NCI-H2227 treated with DMSO at 0.1 percent for 48 hours (cell line): ENCODE results near the gene AIDA.

Source experiments
- DNase-seq: peaks from one replicate; lab custom pipeline; 2025; lab: John Stamatoyannopoulos, UW

Gene AIDA

DNA sequence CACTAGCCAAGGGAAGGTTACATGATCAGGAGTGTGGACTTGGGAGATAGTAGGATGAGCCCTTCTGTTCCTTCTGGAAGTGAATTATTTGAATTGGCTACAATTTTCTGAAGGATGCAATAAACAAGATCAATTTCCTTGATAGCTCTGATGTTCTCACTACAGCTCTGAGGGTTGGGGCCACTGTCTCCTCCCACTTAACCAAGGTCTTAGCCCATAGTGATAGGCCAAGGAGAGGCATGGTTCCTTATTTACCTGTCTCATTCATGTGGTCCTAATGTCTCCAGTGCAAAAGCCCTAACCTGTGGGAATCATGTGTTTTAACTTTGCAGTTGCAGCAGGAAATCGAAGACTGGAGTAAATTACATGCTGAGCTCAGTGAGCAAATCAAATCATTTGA, 59.6 kb downstream of the AIDA start:
- DNase-seq, result no peak

DNA sequence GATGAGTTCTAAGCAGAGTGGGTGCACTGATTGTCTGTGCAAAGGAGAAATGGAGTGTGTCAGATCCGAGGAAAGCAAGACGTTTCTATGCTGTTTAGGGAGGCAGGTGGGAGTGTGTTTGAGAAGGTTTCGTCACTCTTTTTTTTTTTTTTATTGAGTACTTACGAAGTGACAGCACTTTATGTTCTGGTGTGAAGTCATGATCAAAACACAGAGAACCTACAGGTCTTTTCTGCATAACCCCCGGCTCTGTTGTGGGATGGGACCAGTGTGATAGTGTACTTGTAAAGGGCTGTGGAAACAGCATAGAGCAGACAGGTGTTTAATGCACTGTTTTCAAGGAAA, 67.7 kb downstream of the AIDA start:
- DNase-seq, result peak; percentile 35

DNA sequence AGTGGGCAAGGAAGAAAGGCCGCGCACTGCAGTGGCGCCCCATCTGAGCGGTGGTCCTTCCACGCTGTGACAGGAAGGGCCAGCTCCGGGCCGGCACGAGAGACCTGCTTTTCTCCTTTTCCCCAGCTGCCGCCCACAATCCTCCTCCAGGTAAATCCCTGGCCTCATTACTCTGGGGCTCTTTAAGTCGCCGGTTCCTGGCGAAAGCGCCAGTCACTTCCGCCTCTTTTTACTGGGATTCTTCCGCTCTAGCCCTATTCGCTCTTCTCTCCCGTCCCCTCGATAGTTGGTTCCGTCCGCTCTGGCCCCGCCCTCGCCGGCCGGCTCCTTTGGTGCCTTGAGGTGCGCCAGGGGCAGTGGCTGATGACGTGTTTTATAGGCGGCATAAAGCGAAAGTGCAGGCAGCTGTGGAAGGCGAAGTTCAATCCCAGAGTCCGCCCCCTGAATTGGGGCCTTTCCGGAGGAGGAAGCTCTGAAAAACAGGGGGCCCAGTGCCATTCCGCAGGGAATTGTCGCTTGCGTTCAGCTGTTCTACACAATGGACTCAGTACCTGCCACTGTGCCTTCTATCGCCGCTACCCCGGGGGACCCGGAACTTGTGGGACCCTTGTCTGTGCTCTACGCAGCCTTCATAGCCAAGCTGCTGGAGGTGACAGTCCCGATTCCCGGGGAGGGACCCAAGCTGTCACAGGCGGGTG, 68.2 kb downstream of the AIDA start:
- peak; percentile 99 for DNase-seq

DNA sequence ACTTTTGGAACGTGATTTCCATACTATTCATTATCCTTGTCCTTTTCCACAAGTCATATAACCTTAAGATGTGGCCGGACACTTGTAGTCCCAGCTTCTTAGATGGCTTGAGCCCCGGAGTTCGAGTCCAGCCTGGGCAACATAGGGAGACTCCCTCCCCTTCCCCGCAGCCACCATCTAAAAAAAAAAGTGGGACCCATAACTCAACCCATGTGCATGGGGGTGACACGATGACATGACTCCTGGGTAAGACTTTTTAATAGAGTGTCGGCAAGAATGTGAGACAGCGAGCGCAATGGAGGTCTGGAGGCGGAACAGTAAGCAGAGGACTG, 68.7 kb downstream of the AIDA start:
- DNase-seq, result peak; percentile 87

DNA sequence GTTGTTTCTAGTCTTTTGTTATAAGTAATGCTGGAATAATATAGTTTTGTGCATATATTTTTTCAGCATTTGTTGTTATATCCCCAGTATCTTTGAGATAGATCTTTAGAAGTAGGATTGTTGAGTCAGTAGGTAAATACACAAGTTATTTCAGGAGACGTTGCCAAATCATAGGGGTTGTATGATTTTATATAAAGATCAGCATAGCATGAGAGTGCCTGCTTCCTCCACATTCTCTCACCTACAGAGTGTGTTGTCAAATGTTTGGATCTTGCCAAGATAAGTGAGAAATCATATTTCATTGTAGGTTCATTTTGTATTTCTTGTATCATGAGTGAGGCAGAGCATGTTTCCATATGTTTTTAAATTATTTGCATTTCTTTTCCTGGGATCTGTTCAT, 69.8 kb downstream of the AIDA start:
- no peak for DNase-seq

DNA sequence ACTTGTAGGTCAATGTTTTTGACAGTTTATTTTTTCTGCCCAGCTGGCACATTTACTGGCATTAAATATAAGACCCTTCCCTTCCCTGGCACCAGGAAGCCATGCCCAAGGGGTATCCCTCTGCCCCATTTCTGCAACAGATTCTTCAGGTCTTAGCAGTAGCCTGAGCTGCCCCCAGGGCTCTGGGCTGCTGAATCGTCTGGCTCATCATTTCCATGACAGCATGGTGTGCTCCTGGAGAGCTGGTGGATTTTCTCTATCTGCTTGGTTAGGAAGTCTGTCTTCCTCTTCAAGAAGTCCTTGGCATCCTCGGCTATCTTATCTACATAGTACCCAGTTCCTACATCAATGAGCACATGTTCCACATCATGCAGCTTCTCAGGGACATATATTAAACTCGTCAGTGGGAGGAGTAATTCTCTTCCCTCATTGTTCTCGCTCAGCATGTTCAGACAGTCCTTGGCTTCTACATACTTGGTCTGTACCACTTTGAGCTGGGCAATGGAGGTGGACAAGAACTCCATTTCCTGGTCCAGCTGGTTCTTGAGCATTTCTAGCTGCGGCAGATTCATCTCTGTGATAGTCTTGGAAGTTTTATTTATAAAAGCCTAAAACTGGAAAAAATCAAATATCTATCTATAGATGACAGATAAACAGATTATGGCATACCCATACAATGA, 70.9 kb downstream of the AIDA start:
- peak; percentile 71 for DNase-seq

DNA sequence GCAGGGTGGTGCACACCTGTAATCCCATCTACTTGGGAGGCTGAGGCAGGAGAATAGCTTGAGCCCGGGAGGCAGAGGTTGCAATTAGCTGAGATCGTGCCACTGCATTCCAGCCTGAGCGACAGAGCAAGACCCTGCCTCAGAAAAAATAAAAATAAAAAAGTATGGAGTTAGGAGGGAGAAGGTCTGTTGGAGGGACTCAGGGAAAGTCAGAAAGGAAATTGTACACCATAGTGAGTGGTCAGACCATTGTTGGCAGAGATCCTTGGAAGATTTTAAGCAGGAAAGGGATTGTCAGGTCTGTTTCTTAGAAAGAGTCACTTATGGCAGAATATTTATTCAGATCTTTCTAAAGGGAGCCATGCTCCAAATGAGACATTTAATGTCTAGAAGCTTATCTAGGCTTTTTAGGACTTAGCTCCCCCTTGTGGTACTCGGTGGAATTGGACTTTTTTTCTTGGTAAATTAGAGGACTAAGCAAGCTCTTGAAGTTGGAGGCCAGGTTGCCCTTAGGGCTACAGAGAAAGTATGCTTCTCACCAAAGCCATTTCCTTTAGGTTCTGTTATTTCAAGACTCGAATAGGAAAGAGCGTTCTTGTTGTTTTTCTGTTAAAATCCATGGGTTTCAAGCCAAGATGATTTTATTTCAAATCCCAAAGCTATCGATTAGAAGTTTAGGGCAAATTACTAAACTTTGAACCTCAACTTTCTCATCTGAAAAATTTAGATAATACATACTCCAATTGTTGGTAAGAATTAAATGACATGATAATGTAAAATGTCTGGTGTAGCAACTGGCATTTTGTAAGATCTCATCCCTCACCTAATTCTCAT, 77.9 kb downstream of the AIDA start:
- DNase-seq, result peak; percentile 74

DNA sequence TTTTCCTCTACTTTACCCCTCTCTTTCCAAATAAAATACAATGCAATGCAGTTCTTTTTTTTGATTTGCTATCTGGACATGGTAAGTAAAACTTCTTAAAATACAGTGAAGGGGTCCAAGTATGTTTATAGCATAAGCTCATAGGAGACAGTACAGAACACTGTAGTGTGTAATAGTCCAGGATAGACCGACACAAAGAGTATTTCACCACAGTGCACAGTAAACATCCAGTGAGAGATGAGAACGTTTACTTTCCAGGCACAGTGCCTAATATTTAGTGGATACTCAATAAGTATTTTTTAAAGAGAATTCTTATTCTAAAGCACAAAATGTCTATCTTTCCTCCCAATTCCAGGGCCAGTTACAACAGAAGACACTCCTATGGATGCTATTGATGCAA, 79.5 kb downstream of the AIDA start:
- DNase-seq, result no peak

DNA sequence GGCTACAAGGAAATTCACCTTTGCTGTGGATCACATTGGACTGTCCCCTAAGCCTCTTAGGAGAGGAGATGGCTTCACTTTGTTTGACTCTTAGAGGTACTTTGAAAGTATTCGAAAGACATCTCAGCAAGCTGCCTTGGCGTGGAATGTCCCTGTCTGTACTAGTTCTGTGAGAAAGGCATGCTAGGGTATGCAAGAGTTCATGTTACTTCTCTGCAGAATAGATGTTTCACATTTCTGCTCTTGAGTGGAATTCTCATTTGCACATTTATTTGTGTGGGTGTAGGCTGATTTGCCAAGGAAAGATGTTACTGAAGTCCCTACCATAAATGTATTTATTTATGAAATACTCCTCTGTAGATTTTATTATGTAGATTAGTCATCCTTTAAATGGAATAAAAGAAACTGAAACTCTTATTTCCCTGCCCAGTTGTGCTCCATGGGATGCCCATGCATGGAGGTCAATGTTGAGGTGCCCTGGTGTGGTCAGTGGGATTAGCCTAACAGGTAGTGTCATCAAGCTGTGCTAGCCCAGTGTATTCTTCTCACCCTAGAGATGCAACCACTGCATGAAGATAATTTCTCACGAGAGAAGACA, 80.6 kb downstream of the AIDA start:
- no peak for DNase-seq

DNA sequence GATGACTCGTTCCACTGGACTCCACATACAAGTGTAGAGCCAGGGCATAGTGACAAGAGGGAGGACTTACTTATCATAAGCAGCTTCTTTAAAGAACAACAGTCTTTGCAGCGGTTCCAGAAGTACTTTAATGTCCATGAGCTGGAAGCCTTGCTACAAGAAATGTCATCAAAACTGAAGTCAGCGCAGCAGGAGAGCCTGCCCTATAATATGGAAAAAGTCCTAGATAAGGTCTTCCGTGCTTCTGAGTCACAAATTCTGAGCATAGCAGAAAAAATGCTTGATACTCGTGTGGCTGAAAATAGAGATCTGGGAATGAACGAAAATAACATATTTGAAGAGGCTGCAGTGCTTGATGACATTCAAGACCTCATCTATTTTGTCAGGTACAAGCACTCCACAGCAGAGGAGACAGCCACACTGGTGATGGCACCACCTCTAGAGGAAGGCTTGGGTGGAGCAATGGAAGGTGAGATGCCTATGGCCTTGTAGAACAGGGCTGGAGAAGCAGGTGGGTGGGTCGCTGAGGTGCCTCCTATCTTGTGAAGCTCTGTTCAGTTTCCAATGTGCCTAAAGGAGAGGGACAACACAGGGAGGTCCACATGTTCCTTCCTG, 82.3 kb downstream of the AIDA start:
- no peak for DNase-seq

DNA sequence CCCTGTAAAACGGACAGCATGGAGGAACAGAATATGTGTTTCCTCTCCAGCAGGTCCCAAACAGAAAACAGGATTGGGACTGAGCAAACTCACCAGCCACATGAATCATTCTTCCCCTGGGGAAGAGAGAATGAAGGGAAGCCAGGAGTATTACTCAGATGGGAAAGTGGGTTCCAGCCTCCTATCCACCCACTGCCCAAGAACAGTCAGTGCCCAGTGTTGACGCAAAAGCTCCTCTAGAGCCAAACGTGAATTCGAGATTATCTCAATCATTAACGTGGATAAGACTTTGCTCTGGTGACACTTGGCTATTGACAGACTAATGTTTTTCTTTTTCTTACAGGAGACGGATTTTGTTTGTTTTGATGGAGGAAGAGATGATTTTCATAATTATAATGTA, 85.1 kb downstream of the AIDA start:
- no peak for DNase-seq

DNA sequence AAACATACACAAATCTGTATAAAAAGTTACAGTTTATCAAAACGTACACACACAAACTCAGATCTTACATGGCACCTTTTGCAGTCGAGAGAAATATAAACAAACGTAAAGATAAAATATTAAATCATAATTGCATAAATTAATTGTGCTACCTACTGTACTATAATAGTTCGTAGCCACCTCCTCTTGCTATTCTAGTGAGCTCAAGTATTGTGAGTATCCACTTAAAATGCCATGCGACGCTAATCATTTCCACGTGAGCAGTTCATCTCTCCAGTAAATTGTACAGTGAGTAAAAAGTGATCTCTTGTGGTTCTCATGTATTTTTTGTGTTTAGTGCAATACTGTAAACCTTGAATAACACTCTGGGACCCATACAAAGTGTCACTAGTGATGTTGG, 88.1 kb downstream of the AIDA start:
- no peak for DNase-seq

DNA sequence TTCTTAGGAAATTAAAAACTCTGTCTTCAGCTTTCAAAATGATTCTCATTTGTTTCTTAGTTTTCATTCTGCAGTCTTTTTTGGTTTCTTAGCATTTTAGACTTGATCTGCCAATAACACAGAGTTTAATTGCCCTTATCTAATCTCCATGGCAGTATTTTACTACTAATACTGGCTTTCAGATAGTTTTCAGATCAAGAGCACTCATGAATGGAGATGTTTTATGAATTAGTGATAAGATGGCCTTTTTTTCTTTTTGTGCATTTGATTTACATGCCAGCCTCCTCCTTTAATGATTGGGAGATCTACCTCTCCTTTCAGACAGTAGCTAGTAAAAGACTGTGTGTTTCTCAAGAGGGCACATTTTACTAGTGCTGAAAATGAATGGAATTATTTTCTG, 88.8 kb downstream of the AIDA start:
- DNase-seq, result no peak

DNA sequence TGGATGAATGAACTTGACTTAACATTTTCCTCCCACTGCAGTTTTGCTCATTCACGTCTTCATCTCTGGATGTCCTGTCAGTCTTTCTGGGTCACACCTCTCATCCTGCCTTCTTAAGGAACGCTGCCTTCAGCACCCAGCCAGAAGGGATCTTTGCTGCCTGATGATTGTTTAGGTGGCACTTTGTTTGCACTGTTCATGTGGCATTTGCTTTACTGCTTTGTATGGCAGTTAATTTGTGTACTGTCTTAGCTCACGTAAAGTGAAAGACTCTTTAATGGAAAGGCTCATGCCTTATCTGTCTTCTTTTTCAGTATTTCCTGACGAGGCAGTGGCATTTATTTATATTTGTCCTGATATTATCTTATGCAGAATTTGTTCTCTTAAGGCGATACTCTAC, 89.5 kb downstream of the AIDA start:
- DNase-seq, result no peak

DNA sequence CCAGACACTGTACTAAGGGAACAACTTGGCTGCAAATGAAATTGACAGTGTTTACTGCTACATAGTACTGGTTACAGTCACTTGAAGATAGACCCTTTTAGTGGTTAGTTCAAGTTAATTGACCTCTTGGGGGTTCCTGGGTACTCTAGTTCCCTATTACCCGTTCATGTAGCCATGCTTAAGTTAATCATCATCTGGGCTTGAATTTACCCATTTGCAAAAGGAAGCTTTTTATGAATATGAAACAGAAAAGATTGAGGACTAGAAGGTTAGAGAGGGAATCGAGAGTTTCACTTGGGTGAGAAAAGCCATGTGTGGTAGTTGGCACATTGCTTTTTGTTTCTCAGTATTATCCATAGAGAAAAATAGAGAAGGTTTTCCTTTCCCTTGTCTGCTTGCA, 91.7 kb downstream of the AIDA start:
- DNase-seq, result no peak

DNA sequence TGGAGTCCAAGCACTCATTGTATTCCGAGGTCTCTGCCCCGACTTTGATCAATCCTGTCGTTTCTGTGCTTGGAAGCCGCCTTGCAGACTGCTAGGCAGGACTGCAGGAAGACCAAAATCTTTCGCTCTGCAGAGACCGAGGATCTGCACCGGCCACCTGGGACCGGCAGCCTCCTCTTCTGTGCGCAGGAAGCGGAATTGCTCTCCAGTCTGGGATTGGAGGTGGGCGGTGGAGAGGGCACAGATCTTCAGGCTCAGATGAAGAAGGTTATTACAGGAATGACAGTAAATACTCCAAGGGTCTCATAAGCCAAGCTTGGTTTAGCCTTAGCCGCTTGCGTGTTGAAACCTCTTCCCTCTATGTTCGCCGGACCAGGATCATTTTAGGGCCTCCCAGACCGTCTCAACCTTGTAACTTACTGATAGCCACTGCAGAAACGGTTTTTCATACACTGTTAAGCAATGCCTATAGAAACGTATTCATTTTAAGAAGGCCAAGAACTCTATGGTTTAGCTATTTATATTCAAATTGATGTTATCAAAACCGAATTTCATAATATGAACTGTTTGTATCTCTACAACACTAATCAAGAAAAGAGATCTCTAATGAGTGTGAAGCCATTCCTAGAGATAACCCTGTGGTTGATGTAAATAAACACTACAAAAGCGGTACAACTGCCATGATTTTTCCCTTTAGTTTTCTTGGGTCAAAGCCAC, 93.3 kb downstream of the AIDA start:
- DNase-seq, result peak; percentile 39
